IMR-90 (cell line): ENCODE data around the gene CTIF. TPM values are rescaled to one million over a fixed set of nuclear protein-coding genes. Genes with fewer than 3 reads are reported as not detected.

Experiments used
- ATAC-seq: fragments of 200-7000 bp; cut with Tn5 transposase; 2 replicates; pipeline ENCODE4 v1.9.1; 2020; ENCODE audit warnings: low read depth, mild to moderate bottlenecking, moderate library complexity
- BruUV-seq: library from RNA; stranded (reverse); fragments of 400-500 nt; replicated peaks from 2 replicates; lab custom pipeline; 2021; lab: Mats Ljungman, UMichigan
- CTCF ChIA-PET: fragments of 300-600 bp; formaldehyde crosslinking; extraction: SDS; loops from one replicate; lab custom pipeline; 2021; ENCODE audit warnings: antibody characterized with exemption; lab: Yijun Ruan, JAX
- POLR2A ChIA-PET: fragments of 300-600 bp; sonication (Branson Sonifier 250); formaldehyde crosslinking; loops from one replicate; lab custom pipeline; 2022; ENCODE audit warnings: antibody characterized with exemption; ENCODE audit not compliant: unreplicated experiment; lab: Charles Lee
- DNase-seq: peaks from one replicate; pipeline ENCODE4 v3.0.0; 2013
- H2AFZ ChIP-seq: replicated peaks from 2 replicates; pipeline ENCODE3; 2013; ENCODE audit warnings: low read length, mild to moderate bottlenecking; ENCODE audit not compliant: poor library complexity
- H2AK5ac ChIP-seq: 2 replicates; pipeline ENCODE4 v1.6.1; 2013; ENCODE audit warnings: low read depth, low read length, inconsistent platforms
- H2AK9ac ChIP-seq: replicated peaks from 2 replicates; pipeline ENCODE3; 2013; ENCODE audit warnings: mild to moderate bottlenecking, low read depth, low read length, moderate library complexity; ENCODE audit not compliant: poor library complexity
- H2BK120ac ChIP-seq: 2 replicates; pipeline ENCODE4 v1.6.1; 2013; ENCODE audit warnings: low read depth, low read length, inconsistent platforms
- H2BK15ac ChIP-seq: 3 replicates; pipeline ENCODE4 v1.6.1; 2013; ENCODE audit warnings: low read depth, low read length, inconsistent platforms
- H2BK20ac ChIP-seq: 2 replicates; pipeline ENCODE4 v1.6.1; 2013; ENCODE audit warnings: low read depth, mild to moderate bottlenecking, inconsistent platforms, low read length, moderate library complexity
- H2BK5ac ChIP-seq: 2 replicates; pipeline ENCODE4 v1.6.1; 2013; ENCODE audit warnings: mild to moderate bottlenecking, low read depth, low read length, inconsistent platforms; ENCODE audit not compliant: poor library complexity, severe bottlenecking
- H3K14ac ChIP-seq: replicated peaks from 2 replicates; pipeline ENCODE4 v1.6.1; 2013; ENCODE audit warnings: low read depth, low read length, inconsistent platforms
- H3K18ac ChIP-seq: 2 replicates; pipeline ENCODE4 v1.6.1; 2013; ENCODE audit warnings: low read depth, low read length, control low read depth
- H3K23ac ChIP-seq: 2 replicates; pipeline ENCODE4 v1.6.1; 2013; ENCODE audit warnings: low read depth, low read length, inconsistent platforms
- H3K27ac ChIP-seq: 2 replicates; pipeline ENCODE4 v1.5.1; 2013; ENCODE audit warnings: mild to moderate bottlenecking, control low read depth, low read length; ENCODE audit not compliant: insufficient read depth
- H3K27me3 ChIP-seq: 2 replicates; pipeline ENCODE4 v1.6.1; 2013; ENCODE audit warnings: low read length; ENCODE audit not compliant: control insufficient read depth, insufficient read depth
- H3K36me3 ChIP-seq: 2 replicates; pipeline ENCODE4 v1.6.1; 2013; ENCODE audit warnings: low read length, mixed read lengths; ENCODE audit not compliant: control insufficient read depth, insufficient read depth
- H3K4ac ChIP-seq: 2 replicates; pipeline ENCODE4 v1.6.1; 2013; ENCODE audit warnings: low read depth, low read length, inconsistent platforms
- H3K4me1 ChIP-seq: 2 replicates; pipeline ENCODE4 v1.6.1; 2013; ENCODE audit warnings: low read length, mixed read lengths; ENCODE audit not compliant: control insufficient read depth, insufficient read depth
- H3K4me2 ChIP-seq: 2 replicates; pipeline ENCODE4 v1.6.1; 2013; ENCODE audit warnings: low read depth, mild to moderate bottlenecking, control low read depth, low read length, moderate library complexity
- H3K4me3 ChIP-seq: 2 replicates; pipeline ENCODE4 v1.5.1; 2013; ENCODE audit warnings: low read depth, mild to moderate bottlenecking, control low read depth, low read length, moderate library complexity; ENCODE audit not compliant: insufficient read depth
- H3K56ac ChIP-seq: 2 replicates; pipeline ENCODE4 v1.6.1; 2013; ENCODE audit warnings: low read length, inconsistent platforms; ENCODE audit not compliant: insufficient read depth; ENCODE audit errors: extremely low read depth
- H3K79me1 ChIP-seq, 2 experiments: 2 replicates each; pipeline ENCODE4 v1.6.1; 2013; ENCODE audit warnings: low read length in 2 of 2, inconsistent platforms in 1 of 2, low read depth in 1 of 2
- H3K9ac ChIP-seq: 2 replicates; pipeline ENCODE4 v1.6.1; 2013; ENCODE audit warnings: low read depth, low read length, control low read depth
- H3K9me1 ChIP-seq: 2 replicates; pipeline ENCODE4 v1.6.1; 2013; ENCODE audit warnings: low read length, inconsistent platforms; ENCODE audit not compliant: insufficient read depth
- H3K9me3 ChIP-seq: 2 replicates; pipeline ENCODE4 v1.6.1; 2013; ENCODE audit warnings: low read length; ENCODE audit not compliant: control insufficient read depth, insufficient read depth
- H4K20me1 ChIP-seq: 2 replicates; pipeline ENCODE4 v1.6.1; 2013; ENCODE audit warnings: low read length, inconsistent platforms; ENCODE audit not compliant: insufficient read depth
- H4K5ac ChIP-seq: 2 replicates; pipeline ENCODE4 v1.6.1; 2013; ENCODE audit warnings: mild to moderate bottlenecking, low read depth, low read length, control low read depth
- H4K8ac ChIP-seq, 2 experiments: 2 replicates each; pipeline ENCODE4 v1.6.1; 2013; ENCODE audit warnings: low read depth in 2 of 2, low read length in 2 of 2, control low read depth in 1 of 2, inconsistent platforms in 1 of 2
- H4K91ac ChIP-seq: 2 replicates; pipeline ENCODE4 v1.6.1; 2013; ENCODE audit warnings: low read depth, low read length, inconsistent platforms; ENCODE audit not compliant: insufficient read depth
- CEBPB ChIP-seq: IDR thresholded peaks from 2 replicates; pipeline ENCODE4 v1.6.1; 2012; ENCODE audit warnings: low read depth, low read length, improper control_type of control experiment
- CHD1 ChIP-seq: IDR thresholded peaks from 2 replicates; pipeline ENCODE4 v1.6.1; 2012; ENCODE audit warnings: low read depth, low read length, improper control_type of control experiment
- FOS ChIP-seq: fragments of 150-350 bp; IDR thresholded peaks from 2 replicates; pipeline ENCODE4 v1.6.1; 2016; ENCODE audit warnings: low read depth, low read length
- MAFK ChIP-seq: IDR thresholded peaks from 2 replicates; pipeline ENCODE4 v1.6.1; 2012; ENCODE audit warnings: low read depth, low read length, improper control_type of control experiment
- MAZ ChIP-seq: IDR thresholded peaks from 2 replicates; pipeline ENCODE4 v1.6.1; 2012; ENCODE audit warnings: low read depth, mild to moderate bottlenecking, low read length, improper control_type of control experiment, moderate library complexity, borderline replicate concordance
- POLR2A ChIP-seq: IDR thresholded peaks from 2 replicates; pipeline ENCODE4 v1.6.1; 2012; ENCODE audit warnings: mild to moderate bottlenecking, low read depth, low read length
- RAD21 ChIP-seq: IDR thresholded peaks from 2 replicates; pipeline ENCODE4 v1.6.1; 2012; ENCODE audit warnings: low read length, improper control_type of control experiment
- SMC3 ChIP-seq: fragments of 150-350 bp; IDR thresholded peaks from 2 replicates; pipeline ENCODE4 v1.6.1; 2016; ENCODE audit warnings: low read depth, mild to moderate bottlenecking, antibody characterized with exemption, low read length, moderate library complexity
- WGBS, 2 experiments: methylation state at CpG; one replicate each; pipeline versions ENCODE4 v1.1.5 to v1.1.7; 2013; ENCODE audit warnings: missing lambda C conversion rate in 2 of 2; ENCODE audit not compliant: insufficient read length in 1 of 2; ENCODE audit errors: extremely low coverage in 2 of 2; 5-methylcytosine and 5-hydroxymethylcytosine counted together
- dilution Hi-C: fragments of 300-500 bp; cut with HindIII; formaldehyde crosslinking; loops from one replicate; pipeline ENCODE4 v1.14.3; 2018; ENCODE audit warnings: low sequenced_read_pairs; ENCODE audit not compliant: unreplicated experiment
- in situ Hi-C: fragments of 300-500 bp; cut with MboI; formaldehyde crosslinking; loops from 3 replicates; pipeline ENCODE4 v1.14.3; 2019; ENCODE audit warnings: low sequenced_read_pairs, inconsistent platforms, mixed read lengths
- intact Hi-C: fragments of 100-400 bp; cut with micrococcal nuclease; formaldehyde crosslinking; loops from 2 replicates; pipeline ENCODE4 v1.10.0; 2022
- polyA plus RNA-seq, 3 experiments: library from polyadenylated mRNA; depleted of rRNA; stranded (reverse); fragments of >200 nt; gene quantifications; 2 replicates each; pipeline ENCODE4 v1.2.3, GENCODE V29; 2012; ENCODE audit warnings: low replicate concordance in 1 of 3
- total RNA-seq: library from RNA; depleted of rRNA; stranded (reverse); fragments of >200 nt; gene quantifications from 2 replicates; pipeline ENCODE4 v1.2.3, GENCODE V29; 2012
- TF ChIP-seq, protein P1 (sequence below): fragments of 150-350 bp; IDR thresholded peaks from 2 replicates; pipeline ENCODE4 v1.6.1; 2016; ENCODE audit warnings: low read depth, mild to moderate bottlenecking, low read length, moderate library complexity, borderline replicate concordance
- TF ChIP-seq, protein P2 (sequence below): conservative IDR thresholded peaks from 2 replicates; pipeline ENCODE4 v1.5.1; 2012; ENCODE audit warnings: mild to moderate bottlenecking, low read depth, low read length, improper control_type of control experiment
- TF ChIP-seq, protein P3 (sequence below): fragments of 150-350 bp; IDR thresholded peaks from 2 replicates; pipeline ENCODE4 v1.6.1; 2017; ENCODE audit warnings: mild to moderate bottlenecking, antibody characterized with exemption, low read length, low read depth

Gene CTIF
- total and polyA plus RNA-seq, 2 of the 4 experiments (the other 2 are of a cell fraction) = 25.1 to 57.0 TPM

DNA sequence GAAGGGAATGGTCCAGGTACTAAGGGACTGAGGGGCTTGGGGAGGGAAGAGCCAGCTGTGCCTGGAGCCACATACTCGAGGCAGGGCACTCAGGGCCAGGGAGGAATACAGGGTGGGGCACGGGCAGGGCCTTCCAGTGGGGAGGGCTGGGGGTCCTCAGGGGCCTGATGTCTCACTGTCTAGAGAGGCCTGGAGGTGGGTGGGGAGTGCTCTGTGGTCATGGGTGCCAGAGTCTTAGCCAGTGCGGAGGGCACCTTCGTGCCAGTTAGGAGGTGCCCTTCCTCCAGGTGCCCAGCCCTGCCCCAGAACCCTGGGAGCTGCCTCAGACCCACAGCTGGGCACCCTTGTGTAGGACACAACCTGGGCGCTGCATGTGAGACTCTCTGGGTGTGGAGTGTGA is 330.8 kb downstream of the CTIF start:
- H3K23ac ChIP-seq = no peak overlapping the region

More for the DNA sequence above, 330.8 kb downstream of the CTIF start:
- H2BK5ac ChIP-seq = no peak overlapping the region
- H2AK9ac ChIP-seq = no peak overlapping the region
- H4K8ac ChIP-seq = no peak overlapping the region
- no peaks in the 10 kb centered on the region for H3K27me3 ChIP-seq
- H3K9me3 ChIP-seq = peaks cover 4% of the 10 kb centered on the region
- 0 out of 2 replicates have a peak, but pooled peaks cover 2% of the 10 kb centered on the region for H3K36me3 ChIP-seq
- H3K27ac ChIP-seq = no peak overlapping the region
- POLR2A ChIA-PET = no interaction called here
- no peak overlapping the region for H3K9ac ChIP-seq
- H3K4me1 ChIP-seq = peaks cover 18% of the 10 kb centered on the region
- no peaks in the 10 kb centered on the region; the same call in 1 of the 2 replicates for H4K20me1 ChIP-seq
- H3K4me2 ChIP-seq = no peak overlapping the region
- no peak overlapping the region for H2AK5ac ChIP-seq
- H3K9me1 ChIP-seq = peaks cover 21% of the 10 kb centered on the region
- H3K56ac ChIP-seq = no peak overlapping the region
- H3K18ac ChIP-seq = no peak overlapping the region
- CTCF ChIA-PET = no interaction called here
- peaks cover 0 to 3% of the 10 kb centered on the region in 2 experiments; a peak in 1 of 4 replicates for H3K79me1 ChIP-seq
- no peak overlapping the region for H4K5ac ChIP-seq
- BruUV-seq = no TSS peak
- TF ChIP-seq RAD21 = no peak
- TF ChIP-seq MAFK = no peak
- TF ChIP-seq, protein P1, sequence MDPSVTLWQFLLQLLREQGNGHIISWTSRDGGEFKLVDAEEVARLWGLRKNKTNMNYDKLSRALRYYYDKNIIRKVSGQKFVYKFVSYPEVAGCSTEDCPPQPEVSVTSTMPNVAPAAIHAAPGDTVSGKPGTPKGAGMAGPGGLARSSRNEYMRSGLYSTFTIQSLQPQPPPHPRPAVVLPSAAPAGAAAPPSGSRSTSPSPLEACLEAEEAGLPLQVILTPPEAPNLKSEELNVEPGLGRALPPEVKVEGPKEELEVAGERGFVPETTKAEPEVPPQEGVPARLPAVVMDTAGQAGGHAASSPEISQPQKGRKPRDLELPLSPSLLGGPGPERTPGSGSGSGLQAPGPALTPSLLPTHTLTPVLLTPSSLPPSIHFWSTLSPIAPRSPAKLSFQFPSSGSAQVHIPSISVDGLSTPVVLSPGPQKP = no peak
- no peak for TF ChIP-seq MAZ
- no peak for TF ChIP-seq POLR2A
- TF ChIP-seq, protein P2, sequence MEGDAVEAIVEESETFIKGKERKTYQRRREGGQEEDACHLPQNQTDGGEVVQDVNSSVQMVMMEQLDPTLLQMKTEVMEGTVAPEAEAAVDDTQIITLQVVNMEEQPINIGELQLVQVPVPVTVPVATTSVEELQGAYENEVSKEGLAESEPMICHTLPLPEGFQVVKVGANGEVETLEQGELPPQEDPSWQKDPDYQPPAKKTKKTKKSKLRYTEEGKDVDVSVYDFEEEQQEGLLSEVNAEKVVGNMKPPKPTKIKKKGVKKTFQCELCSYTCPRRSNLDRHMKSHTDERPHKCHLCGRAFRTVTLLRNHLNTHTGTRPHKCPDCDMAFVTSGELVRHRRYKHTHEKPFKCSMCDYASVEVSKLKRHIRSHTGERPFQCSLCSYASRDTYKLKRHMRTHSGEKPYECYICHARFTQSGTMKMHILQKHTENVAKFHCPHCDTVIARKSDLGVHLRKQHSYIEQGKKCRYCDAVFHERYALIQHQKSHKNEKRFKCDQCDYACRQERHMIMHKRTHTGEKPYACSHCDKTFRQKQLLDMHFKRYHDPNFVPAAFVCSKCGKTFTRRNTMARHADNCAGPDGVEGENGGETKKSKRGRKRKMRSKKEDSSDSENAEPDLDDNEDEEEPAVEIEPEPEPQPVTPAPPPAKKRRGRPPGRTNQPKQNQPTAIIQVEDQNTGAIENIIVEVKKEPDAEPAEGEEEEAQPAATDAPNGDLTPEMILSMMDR = no peak
- TF ChIP-seq, protein P3, sequence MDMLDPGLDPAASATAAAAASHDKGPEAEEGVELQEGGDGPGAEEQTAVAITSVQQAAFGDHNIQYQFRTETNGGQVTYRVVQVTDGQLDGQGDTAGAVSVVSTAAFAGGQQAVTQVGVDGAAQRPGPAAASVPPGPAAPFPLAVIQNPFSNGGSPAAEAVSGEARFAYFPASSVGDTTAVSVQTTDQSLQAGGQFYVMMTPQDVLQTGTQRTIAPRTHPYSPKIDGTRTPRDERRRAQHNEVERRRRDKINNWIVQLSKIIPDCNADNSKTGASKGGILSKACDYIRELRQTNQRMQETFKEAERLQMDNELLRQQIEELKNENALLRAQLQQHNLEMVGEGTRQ = no peak
- no peak for TF ChIP-seq FOS
- TF ChIP-seq CEBPB = no peak
- TF ChIP-seq SMC3 = no peak
- no peak for TF ChIP-seq CHD1
- no peak overlapping the region for H2BK15ac ChIP-seq
- ATAC-seq = no peak
- intact Hi-C loops = loop anchor here (5.0 kb wide), 1 partner anchor 78 kb away; no protein-coding TSS in a partner anchor
- dilution Hi-C loops = no loop called here
- no peak overlapping the region for H4K91ac ChIP-seq
- H3K4ac ChIP-seq = no peak overlapping the region
- no peak overlapping the region for H2BK120ac ChIP-seq
- in situ Hi-C loops = no loop called here
- no peak overlapping the region for H2AFZ ChIP-seq
- WGBS, 2 experiments = 100% methylated on average over 1 of the region's 5 CpGs; no CpG with 5 or more reads in 1 of the 2 experiments
- no peak overlapping the region for H3K14ac ChIP-seq
- H2BK20ac ChIP-seq = no peak overlapping the region
- H3K4me3 ChIP-seq = no peak overlapping the region
- no peak for DNase-seq
